Activated naive CD8-positive, alpha-beta T cell treated with anti-CD3 and anti-CD28 coated beads, Interleukin-2, amount 50 U/mL, for 24 hours (primary cell): ENCODE data around the gene SLC4A3.

Source experiments
- ATAC-seq: fragments of 150-1000 bp; cut with Tn5 transposase; one replicate; pipeline ENCODE4 v1.10.0; 2021
- DNase-seq: peaks from one replicate; pipeline ENCODE4 v3.0.0; 2021
- H3K27ac Mint-ChIP-seq: one replicate; pipeline ENCODE4 v1.8.0; 2021; ENCODE audit warnings: mild to moderate bottlenecking, mixed read lengths
- H3K27me3 Mint-ChIP-seq: one replicate; pipeline ENCODE4 v1.8.0; 2021; ENCODE audit warnings: mixed read lengths
- H3K36me3 Mint-ChIP-seq: one replicate; pipeline ENCODE4 v1.8.0; 2021; ENCODE audit warnings: low read depth, mixed read lengths
- H3K4me1 Mint-ChIP-seq: one replicate; pipeline ENCODE4 v1.8.0; 2021; ENCODE audit warnings: mixed read lengths
- H3K4me3 Mint-ChIP-seq: one replicate; pipeline ENCODE4 v1.8.0; 2021; ENCODE audit warnings: mild to moderate bottlenecking, moderate library complexity, mixed read lengths
- H3K9me3 Mint-ChIP-seq: one replicate; pipeline ENCODE4 v1.8.0; 2021; ENCODE audit warnings: mixed read lengths

Gene SLC4A3

DNA sequence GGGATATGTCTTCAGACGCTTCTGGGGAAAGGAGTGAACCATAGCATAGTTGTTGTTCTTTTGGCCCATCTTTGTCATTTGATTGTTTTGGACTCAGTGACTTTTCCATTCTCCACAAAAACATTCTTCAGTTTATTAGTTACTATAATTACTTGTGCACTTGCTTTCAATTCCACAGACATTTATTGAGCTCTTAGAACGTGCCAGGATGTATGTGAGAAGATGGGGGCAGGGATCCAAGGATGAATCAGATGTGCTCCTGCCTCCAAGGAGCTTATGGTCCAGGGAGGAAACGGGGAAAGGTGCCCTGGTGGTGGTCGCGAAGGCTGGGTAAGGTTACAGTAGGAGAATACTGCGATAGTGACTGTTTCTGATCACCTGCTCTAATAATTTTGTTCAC is 6.9 kb upstream of the SLC4A3 start:
- Mint-ChIP-seq H3K4me3 (no peak overlapping the region), H3K9me3 (no peaks in the 10 kb centered on the region), H3K4me1 (no peaks in the 10 kb centered on the region), H3K27ac (no peak overlapping the region), H3K36me3 (no peaks in the 10 kb centered on the region), H3K27me3 (peaks cover 5% of the 10 kb centered on the region)
- ATAC-seq (no peak), DNase-seq (no peak)

DNA sequence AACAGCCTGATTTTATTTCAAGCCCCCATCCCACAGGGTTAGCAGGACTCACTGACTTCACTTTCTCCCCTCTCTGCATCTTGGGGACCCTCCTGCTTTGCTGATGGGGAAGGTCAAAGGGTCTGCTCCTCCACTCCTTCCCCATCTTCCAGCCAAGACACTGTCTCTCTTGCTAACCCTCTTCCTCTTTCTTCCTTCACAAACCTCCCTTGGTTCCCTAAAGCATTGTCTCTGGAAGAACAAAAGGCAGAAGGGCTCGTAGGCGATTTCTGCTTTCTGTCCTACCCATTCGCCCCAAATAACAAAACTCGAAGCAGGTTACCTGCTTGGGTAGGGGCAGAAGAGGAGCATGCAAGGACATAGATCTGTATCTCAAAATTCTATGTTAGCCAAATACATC is 5.5 kb upstream of the SLC4A3 start:
- Mint-ChIP-seq H3K36me3 (no peaks in the 10 kb centered on the region), H3K4me1 (peaks cover 5% of the 10 kb centered on the region), H3K27ac (no peak overlapping the region), H3K4me3 (no peak overlapping the region), H3K9me3 (no peaks in the 10 kb centered on the region), H3K27me3 (peaks cover 14% of the 10 kb centered on the region)
- ATAC-seq: no peak
- no peak for DNase-seq

DNA sequence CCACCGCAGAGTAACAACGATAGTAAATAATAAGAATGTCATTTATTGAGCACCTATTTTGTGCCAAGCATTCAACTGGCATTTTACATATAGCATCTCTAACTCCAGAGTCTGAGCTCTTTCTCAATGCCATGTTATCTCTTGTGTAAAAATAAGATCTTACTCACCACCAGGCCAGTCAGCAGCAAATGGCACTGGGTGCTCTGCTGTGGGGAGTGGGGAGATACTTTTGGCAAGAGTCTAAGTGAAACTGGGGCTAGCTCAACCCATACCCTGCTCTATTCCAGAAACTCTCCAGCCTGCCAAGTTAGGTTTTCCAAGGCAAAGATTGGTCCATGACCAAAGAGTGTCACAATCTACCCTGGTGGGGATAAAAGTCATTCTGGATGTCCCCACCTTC is 5.0 kb upstream of the SLC4A3 start:
- no peak for DNase-seq
- no peaks in the 10 kb centered on the region for H3K9me3 Mint-ChIP-seq
- H3K27me3 Mint-ChIP-seq: peaks cover 16% of the 10 kb centered on the region
- no peak overlapping the region for H3K27ac Mint-ChIP-seq
- ATAC-seq: no peak
- peaks cover 6% of the 10 kb centered on the region for H3K4me1 Mint-ChIP-seq
- no peaks in the 10 kb centered on the region for H3K36me3 Mint-ChIP-seq
- H3K4me3 Mint-ChIP-seq: no peak overlapping the region

DNA sequence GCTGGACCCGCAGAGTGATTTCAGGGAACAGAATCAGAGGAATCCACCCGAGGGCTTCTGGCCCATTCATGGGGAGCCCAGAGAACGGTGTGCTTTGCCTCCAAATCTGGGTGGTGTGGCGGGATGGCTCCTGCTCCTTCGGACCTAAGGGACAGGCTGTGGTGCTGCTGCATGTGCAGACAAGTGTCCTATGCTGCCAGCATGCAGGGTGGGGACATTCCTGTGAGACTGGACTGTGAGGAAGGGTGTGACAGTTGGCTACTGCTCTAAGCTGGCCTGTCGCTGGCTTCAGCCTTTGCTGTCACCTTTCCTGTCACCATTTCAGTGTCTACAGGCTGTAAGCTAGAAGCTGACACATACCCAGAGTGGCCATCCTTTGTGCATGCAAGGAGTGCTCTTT is 2.9 kb upstream of the SLC4A3 start:
- no peaks in the 10 kb centered on the region for H3K36me3 Mint-ChIP-seq

DNA sequence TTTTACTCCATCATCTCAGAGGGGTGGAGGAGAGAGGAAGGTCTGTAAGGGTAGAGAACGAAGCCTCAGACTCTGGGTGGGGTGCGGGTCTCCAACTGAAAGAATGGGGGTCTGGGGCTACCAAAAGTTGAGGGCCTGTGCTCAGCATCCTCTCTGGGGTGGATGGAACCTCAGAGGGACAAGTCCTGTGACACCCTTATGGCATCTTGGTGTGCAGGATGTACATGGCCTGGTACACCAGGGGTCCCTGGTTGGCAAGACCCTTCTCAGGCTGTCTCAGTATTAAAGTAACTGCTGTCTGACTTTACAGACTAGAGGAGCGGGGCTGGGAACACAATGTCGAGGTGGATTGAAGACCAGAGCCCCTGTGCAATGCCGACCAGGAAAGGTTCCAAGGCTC is 2.3 kb upstream of the SLC4A3 start:
- no peak for DNase-seq
- Mint-ChIP-seq H3K9me3 (no peaks in the 10 kb centered on the region), H3K4me1 (peaks cover 6% of the 10 kb centered on the region), H3K27ac (no peak overlapping the region), H3K36me3 (no peaks in the 10 kb centered on the region), H3K4me3 (no peak overlapping the region), H3K27me3 (peaks cover 24% of the 10 kb centered on the region)
- ATAC-seq: no peak

More for the DNA sequence above, 2.9 kb upstream of the SLC4A3 start:
- Mint-ChIP-seq H3K9me3 (no peaks in the 10 kb centered on the region), H3K27ac (no peak overlapping the region), H3K4me1 (peaks cover 6% of the 10 kb centered on the region), H3K27me3 (peaks cover 24% of the 10 kb centered on the region), H3K4me3 (no peak overlapping the region)
- ATAC-seq: no peak
- no peak for DNase-seq

DNA sequence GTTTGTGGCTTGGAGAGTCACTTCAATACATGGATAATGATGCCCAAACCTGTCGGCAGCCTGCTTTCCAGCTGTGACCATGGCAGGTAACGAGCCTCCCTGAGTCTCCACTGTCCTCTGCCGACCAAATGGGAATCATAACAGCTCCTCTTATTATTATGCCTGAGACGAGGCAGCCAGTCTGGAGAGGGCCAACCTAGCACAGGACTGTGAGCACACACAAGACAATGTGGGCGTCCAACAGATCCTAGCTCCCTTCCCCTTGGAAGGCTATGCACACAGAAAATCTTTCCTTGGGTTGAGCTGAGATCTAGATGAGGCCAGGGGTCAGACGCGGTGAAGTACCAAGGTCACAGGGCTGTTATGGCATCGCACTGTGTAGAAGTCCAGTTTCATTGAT is 890 bp upstream of the SLC4A3 start:
- H3K27ac Mint-ChIP-seq: no peak overlapping the region
- DNase-seq (no peak), ATAC-seq (no peak)
- H3K4me1 Mint-ChIP-seq: peaks cover 11% of the 10 kb centered on the region
- peaks cover 28% of the 10 kb centered on the region for H3K27me3 Mint-ChIP-seq
- H3K36me3 Mint-ChIP-seq: no peaks in the 10 kb centered on the region
- H3K9me3 Mint-ChIP-seq: no peaks in the 10 kb centered on the region
- H3K4me3 Mint-ChIP-seq: peak overlapping the region; percentile 55

DNA sequence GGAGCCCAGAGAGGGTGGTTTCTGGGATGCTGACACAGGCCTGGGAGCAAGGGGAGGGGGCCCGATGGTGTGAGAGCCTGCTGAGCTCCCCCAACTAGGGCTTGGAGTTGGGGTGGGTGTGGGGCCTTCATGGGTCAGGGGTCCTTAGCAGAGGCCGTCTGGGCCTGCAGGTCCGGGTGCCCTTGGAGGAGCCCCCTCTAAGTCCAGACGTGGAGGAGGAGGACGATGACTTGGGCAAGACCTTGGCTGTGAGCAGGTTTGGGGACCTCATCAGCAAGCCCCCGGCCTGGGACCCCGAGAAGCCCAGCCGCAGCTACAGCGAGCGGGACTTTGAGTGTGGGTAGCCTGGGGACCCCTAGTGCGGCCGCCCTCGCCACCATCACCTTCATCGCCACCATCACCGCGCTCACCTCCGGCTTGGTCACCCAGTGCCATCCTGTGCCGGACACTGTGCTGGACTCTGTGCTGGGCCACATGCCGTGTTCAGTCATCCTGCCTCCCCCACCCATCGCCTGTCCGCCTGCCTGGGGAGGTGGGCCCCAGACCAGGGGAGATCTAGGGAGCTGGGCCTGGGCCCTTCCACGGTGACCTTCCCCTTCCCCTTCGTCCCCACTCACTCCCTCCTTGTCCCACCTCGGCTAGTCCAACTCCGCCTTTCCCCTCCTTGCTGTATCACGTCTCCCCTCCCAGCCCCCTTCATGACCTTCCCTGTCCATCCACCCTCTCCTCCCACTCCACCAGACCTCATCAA is 980 bp downstream of the SLC4A3 start:
- DNase-seq (no peak), ATAC-seq (no peak)
- H3K27me3 Mint-ChIP-seq: peaks cover 25% of the 10 kb centered on the region
- peaks cover 12% of the 10 kb centered on the region for H3K4me1 Mint-ChIP-seq
- no peaks in the 10 kb centered on the region for H3K36me3 Mint-ChIP-seq
- H3K4me3 Mint-ChIP-seq: no peak overlapping the region
- H3K27ac Mint-ChIP-seq: no peak overlapping the region
- no peaks in the 10 kb centered on the region for H3K9me3 Mint-ChIP-seq

DNA sequence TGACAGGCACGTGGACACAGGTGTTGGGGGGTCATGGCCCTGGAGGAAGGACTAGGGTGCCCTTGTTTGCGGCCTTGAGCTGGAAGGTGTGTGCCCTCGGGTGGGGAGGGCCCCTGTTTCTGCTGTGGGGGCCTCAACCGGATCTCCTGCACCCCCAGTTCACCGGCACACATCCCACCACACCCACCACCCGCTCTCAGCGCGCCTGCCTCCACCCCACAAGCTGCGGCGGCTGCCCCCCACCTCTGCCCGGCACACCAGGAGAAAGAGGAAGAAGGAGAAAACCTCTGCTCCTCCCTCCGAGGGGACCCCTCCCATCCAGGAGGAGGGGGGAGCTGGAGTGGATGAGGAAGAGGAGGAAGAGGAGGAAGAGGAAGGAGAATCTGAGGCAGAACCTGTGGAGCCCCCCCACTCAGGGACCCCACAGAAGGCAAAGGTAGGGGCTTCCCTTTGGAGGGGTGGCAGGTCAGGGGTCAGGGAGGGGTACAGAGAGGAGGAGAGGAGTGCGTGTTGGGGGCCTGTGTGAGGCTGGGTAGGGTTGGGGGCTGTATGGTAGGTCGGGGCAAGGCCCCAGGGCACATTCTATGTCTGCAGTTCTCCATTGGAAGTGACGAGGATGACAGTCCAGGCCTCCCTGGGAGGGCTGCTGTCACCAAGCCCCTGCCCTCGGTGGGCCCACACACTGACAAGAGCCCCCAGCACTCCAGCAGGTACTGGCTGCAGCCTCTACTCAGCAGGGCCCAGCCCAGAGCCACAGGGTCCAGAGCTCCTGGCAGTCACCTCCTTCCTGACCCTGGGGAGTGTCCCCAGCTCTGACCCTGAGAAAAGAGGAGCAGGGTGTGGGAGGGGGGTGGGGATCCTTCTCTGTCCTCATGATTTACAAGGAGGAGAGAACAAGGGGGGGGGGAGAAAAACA is 1.8 kb downstream of the SLC4A3 start:
- peaks cover 12% of the 10 kb centered on the region for H3K4me1 Mint-ChIP-seq
- H3K27ac Mint-ChIP-seq: no peak overlapping the region
- ATAC-seq (no peak), DNase-seq (no peak)
- no peaks in the 10 kb centered on the region for H3K9me3 Mint-ChIP-seq
- no peaks in the 10 kb centered on the region for H3K36me3 Mint-ChIP-seq
- H3K27me3 Mint-ChIP-seq: peaks cover 25% of the 10 kb centered on the region
- H3K4me3 Mint-ChIP-seq: no peak overlapping the region

DNA sequence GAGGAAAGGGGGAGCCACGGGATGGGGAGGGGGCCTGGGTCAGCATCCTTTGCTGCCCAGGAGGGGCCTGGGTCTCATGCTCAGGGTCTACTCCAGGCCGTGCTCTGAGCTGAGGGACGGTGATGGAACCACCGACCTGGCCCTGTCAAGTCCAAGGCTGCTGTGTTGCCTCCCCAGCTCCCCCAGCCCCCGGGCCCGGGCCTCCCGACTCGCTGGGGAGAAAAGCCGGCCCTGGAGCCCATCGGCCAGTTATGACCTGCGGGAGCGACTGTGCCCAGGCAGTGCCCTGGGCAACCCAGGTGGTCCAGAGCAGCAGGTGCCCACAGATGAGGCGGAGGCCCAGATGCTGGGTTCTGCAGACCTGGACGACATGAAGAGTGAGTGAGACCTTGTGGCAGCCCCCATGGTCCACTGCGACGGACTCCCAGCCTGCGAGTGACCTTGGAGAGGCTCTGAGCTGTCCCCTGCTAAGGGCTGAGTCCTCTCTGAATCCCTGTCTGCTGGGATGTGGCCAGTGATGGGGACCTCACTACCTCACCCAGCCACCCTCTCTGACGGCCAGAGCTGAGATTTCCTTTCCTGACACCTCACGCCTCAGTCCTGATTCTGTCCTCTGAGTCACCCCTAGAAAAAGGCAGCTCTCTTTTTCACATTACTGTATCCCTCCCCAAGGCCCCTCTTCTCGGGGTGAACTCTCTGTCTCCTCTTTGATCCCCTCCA is 2.7 kb downstream of the SLC4A3 start:
- Mint-ChIP-seq H3K9me3 (no peaks in the 10 kb centered on the region), H3K4me3 (no peak overlapping the region), H3K27me3 (peaks cover 23% of the 10 kb centered on the region), H3K36me3 (no peaks in the 10 kb centered on the region), H3K27ac (no peak overlapping the region), H3K4me1 (peaks cover 12% of the 10 kb centered on the region)
- no peak for DNase-seq
- ATAC-seq: no peak

DNA sequence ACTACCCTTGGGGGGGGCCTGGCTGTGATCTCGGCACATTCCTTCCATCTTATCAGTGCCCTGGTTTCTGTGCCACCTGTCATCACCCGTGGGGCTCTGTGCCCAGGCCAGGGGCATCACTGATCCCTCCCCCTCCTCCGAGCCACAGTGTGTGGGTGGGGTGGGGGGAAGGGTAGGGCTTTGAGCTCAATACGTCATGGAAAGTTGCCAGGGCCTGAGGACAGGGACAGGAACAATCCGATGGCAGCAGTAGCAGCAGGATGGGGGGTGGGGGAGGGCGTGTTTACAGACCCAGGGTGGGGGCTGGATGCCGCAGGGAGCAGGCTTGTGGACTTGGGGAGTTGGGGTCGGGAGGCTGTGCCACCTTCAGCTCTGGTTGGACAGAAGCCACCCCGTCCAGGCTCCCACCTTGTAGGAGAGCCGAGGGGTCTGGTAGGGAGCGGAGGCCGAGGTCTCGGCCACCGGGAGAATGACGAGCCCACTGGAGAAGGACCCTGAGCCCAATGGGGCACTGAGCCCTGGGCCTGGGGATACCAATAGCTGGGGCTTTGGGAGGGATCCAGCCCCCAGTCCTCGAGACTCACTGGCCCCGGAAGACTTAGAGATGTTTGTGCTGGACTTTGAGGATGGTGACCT is 3.5 kb downstream of the SLC4A3 start:
- H3K9me3 Mint-ChIP-seq: no peaks in the 10 kb centered on the region
- peaks cover 23% of the 10 kb centered on the region for H3K27me3 Mint-ChIP-seq
- H3K4me3 Mint-ChIP-seq: no peak overlapping the region
- DNase-seq (no peak), ATAC-seq (no peak)
- H3K4me1 Mint-ChIP-seq: peaks cover 12% of the 10 kb centered on the region
- no peak overlapping the region for H3K27ac Mint-ChIP-seq
- no peaks in the 10 kb centered on the region for H3K36me3 Mint-ChIP-seq

DNA sequence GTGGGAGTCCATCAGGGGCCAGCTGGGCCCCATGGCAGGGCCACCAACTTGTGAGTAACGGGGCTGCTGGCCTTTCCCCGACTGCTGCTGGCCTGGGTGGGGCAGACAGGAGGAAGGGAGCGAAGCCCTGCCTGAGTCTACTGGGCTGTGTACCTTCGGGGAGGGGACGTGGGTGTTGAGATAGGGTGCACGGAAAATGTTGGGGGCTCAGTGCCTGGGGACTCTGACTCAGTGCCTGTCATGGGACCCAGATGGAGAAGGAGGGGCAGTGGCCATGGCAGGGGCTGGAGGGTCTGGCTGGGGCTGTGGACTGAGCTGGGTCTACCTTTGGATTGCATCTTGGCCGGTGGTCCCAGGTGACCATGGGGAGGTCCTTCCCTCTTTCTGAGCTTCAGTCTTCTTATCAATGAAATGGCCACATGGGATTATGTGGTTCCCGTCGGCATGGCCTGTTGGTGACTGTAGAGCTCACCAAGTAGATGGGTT is 4.0 kb downstream of the SLC4A3 start:
- Mint-ChIP-seq H3K9me3 (no peaks in the 10 kb centered on the region), H3K4me1 (peaks cover 12% of the 10 kb centered on the region), H3K4me3 (no peak overlapping the region), H3K27ac (no peak overlapping the region), H3K36me3 (no peaks in the 10 kb centered on the region), H3K27me3 (peaks cover 18% of the 10 kb centered on the region)
- ATAC-seq: no peak
- no peak for DNase-seq

DNA sequence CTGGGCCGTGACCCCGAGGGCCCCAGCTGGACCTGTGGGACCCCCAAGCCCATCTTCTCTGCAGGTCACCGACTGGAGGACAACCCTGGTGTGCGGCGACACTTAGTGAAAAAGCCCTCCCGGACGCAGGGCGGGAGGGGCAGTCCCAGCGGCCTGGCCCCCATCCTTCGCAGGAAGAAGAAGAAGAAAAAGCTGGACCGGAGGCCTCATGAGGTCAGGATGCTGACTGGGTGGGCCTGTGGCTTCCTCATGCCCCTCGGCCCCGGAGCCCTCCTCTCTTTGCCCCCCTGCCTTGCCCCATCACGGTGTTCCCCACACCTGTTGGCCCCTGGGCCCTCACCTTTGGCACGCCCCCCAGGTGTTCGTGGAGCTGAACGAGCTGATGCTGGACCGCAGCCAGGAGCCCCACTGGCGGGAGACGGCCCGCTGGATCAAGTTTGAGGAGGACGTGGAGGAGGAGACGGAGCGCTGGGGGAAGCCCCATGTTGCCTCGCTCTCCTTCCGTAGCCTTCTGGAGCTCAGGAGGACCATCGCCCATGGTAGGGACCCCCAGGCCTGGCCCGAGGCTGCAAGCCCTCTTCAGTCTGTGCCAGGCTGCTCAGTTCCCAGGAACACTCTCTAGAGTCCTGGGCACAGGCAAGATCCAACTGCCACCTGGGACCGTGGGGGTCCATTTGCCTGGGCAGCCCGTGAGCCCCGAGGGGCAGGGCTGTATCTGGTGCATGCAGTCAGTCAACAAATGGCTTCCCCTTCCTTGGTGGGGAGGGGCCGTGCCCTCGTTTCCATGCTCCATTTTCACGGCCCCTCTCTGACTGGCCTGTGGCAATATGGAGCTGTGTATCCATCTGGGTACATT is 4.7 kb downstream of the SLC4A3 start:
- Mint-ChIP-seq H3K9me3 (no peaks in the 10 kb centered on the region), H3K36me3 (no peaks in the 10 kb centered on the region), H3K4me3 (no peak overlapping the region), H3K27ac (no peak overlapping the region), H3K27me3 (peaks cover 14% of the 10 kb centered on the region), H3K4me1 (peaks cover 6% of the 10 kb centered on the region)
- ATAC-seq (no peak), DNase-seq (no peak)

DNA sequence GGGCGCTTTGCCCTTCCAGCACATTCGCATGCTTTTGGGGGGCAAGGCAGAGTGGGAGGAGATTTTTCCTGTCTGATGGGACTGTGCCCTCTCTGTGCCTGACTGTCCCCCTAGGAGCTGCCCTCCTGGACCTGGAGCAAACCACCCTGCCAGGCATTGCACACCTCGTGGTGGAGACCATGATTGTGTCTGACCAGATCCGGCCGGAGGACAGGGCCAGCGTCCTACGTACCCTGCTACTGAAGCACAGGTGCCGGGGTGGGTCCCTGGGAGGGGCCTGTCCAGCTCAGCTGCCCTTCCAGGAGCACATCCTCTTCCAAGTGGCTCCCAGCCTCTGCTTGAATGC is 5.3 kb downstream of the SLC4A3 start:
- Mint-ChIP-seq H3K4me1 (peaks cover 6% of the 10 kb centered on the region), H3K27me3 (peaks cover 15% of the 10 kb centered on the region), H3K9me3 (no peaks in the 10 kb centered on the region), H3K4me3 (no peak overlapping the region), H3K27ac (no peak overlapping the region), H3K36me3 (no peaks in the 10 kb centered on the region)
- DNase-seq: no peak
- ATAC-seq: no peak
